Fibroblast of gingiva (primary cell): Measurements from ENCODE around the gene MEF2A.
"Not testable (repeated sequence)": the region's sequence is repeated elsewhere in the genome, so short reads cannot be mapped to it uniquely, and the experiment has no call there.

Source experiments
- DNase-seq: peaks from one replicate; pipeline ENCODE4 v3.0.0-alpha.2; 2011; ENCODE audit warnings: low read depth

MEF2A gene

GRCh38 chr15:99731336-99732123, 165.7 kb downstream of the MEF2A start:
- DNase-seq = no peak

DNA sequence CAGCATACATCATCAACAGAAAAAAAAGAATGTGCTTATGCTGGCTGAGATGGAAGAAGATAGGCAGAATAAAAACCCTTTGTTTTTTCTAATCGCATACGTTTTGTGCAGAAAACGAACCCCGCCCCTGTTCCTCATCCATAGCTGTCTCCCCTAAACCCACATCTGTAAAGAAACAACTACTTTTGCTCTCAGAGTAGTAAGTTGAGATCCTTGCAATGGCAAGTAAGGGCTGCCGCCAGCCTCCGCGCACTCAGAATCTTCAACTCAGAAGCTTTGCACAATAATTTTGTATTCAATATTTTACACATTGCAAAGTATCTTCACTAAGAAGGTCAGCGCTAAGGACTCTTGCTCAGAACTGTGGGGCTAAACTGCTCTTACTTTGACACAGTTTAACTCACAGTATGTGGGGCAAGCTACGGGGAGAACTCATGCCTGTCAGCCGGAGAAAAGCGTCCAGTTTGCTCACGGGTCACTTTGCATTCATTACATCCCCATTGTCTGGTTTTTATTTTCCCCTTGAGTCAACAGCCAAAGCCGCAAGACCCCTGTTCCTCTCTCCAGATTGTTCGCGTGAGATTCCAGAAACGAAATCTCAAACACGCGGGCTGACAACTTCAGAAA, 166.5 kb downstream of the MEF2A start:
- peak; percentile 58 for DNase-seq

DNA sequence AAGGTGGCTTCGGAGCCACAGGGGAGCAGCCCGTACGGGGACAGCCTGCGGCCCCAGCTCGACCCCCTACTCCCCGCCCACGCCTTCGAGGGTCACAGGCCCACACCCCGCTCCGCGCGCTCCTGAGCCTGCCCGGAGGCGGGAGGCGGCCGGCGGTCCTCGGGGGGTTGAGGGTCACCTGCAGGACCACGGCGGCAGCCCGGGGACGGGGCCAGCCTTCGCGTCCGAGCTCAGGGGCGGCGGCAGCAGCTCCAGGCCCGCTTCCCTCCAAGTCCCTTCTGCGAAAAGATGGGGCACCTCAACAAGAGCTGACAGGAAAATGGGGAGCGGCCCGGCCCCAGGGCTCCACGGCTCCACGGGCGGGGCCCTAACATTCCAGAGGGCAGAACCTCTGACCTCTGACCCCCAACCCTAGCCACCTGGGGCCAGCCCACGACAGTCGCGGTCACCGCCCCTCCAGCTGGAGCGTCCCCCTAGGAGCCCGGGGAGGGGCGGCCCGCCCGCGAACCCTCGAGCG, 167.0 kb downstream of the MEF2A start:
- no peak for DNase-seq

DNA sequence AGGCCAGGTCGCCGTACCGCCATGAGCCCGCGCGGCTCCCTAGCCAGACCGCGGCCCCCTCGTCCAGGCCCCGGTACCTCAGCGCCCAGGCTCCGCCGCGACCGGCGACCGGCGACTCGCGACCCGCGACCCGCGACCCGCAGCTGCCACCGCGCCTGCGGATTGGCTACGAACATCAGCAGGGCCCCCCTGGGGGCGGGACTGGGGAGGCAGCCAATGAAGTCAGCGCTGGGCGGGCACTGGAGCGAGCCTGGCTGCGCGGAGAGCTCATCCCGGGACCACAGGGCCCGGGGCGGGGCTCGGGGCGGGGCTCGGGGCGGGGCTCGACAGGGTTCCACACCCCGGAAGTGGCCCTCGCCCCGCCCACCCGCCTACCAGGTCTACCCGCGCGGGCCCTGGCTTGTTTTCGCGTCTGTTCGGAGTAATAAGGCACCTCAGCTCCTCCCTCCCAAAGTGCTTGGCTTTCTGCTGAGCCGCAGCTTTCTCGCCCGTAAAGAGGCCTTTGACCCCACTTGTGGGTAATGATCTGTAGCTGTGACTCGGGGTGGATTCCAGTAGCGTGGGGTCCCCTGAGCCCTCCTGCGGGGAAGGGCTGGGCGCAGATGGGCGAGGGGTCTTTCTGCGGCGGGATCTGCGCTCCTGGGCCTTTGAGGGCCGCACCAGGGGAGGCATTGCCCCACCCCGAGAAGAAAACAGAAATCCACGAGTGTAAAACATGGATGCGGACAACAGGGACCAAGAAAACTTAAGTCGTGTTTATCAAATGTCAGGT, 167.7 kb downstream of the MEF2A start, which contains the start of gene LYSMD4:
TSS of gene LYSMD4 (minus strand) at position 170 of the 772 bp plus-strand sequence. CDS start 1,438 bp downstream, outside the sequence.
- DNase-seq = peak; percentile 92

DNA sequence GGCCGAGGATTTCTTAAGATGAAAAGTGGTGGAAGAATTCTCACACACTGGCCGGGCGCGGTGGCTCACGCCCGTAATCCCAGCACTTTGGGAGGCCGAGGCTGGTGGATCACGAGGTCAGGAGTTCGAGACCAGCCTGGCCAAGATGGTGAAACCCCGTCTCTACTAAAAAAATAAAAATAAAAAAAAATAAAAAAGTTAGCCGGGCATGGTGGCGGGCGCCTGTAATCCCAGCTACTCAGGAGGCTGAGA, 168.2 kb downstream of the MEF2A start:
- not testable (repeated sequence) for DNase-seq

DNA sequence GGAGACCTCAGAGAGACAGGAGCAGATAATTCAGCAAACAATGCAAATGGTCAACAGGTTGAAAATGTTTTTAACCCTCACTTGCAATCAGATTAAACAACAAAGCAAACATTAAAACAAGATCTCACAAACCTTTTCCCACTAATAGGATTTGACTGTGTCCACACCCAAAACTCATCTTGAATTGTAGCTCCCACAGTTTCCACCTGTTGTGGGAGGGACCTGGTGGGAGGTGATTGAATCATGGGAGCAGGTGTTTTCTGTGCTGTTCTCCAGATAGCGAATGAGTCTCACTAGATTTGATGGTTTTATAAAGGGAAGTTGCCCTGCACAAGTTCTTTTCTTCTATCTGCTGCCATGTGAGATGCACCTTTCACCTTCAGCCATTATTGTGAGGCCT, 168.8 kb downstream of the MEF2A start:
- no peak for DNase-seq

DNA sequence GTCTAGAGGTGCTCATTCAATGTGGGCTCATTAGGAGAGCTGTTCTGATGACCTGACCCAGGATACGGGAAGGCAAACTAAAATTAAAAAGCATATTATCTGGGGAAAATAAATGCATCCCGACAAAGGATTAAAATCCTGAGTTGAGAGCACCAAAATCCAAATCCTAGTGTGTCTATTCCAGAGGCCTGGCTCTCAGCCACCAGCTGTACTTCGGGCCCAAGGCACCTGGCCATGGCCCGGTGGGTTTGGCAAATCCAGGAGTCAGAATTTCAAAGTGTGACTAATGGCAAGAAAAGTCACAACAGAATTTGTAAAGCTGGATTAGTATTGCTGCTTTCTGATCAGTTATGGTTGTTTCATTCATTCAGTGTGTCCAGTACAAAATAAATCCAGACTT, 170.1 kb downstream of the MEF2A start:
- DNase-seq = no peak

DNA sequence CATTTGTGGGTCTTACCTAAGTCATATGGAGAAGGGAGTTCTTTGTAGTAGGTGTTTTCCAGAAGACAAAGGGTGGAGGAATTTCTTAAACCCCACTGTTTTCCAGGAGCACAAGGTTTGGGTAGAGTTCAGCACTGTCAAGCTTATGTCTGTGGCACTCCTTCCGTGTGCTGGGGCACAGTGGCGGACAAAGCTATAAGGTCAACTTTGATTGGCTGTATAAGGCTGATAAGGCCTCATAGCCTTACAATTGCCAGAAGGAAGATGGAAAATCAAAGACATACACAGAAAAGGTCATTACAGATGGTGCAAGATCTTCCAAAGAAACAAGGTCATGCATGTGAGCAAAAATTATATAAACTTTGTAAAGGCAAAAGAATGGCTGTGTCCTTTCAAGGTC, 170.9 kb downstream of the MEF2A start:
- DNase-seq = no peak

GRCh38 chr15:99738021-99738847, 172.4 kb downstream of the MEF2A start:
- DNase-seq = no peak

DNA sequence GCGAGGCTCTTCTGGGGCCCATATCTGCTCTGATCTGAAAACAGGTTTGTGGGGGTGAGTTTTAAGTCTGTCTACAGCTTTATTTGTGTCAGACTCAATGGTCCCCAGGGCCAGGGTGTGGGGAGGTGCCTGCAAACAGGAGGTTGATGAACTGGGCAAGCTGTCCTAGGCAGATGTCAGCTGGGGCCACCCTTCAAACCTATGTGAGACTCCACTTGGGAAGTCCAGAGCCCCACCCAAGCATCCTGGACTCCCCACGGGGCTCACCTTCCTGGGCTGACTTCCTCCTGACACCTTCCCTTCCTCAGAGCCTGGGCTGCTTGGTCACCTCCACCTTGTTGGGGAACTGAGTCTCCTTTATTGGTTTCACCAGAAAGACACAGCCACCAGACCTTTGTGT, 176.1 kb downstream of the MEF2A start:
- DNase-seq = no peak

GRCh38 chr15:99744142-99744541, 178.4 kb downstream of the MEF2A start:
- no peak for DNase-seq

DNA sequence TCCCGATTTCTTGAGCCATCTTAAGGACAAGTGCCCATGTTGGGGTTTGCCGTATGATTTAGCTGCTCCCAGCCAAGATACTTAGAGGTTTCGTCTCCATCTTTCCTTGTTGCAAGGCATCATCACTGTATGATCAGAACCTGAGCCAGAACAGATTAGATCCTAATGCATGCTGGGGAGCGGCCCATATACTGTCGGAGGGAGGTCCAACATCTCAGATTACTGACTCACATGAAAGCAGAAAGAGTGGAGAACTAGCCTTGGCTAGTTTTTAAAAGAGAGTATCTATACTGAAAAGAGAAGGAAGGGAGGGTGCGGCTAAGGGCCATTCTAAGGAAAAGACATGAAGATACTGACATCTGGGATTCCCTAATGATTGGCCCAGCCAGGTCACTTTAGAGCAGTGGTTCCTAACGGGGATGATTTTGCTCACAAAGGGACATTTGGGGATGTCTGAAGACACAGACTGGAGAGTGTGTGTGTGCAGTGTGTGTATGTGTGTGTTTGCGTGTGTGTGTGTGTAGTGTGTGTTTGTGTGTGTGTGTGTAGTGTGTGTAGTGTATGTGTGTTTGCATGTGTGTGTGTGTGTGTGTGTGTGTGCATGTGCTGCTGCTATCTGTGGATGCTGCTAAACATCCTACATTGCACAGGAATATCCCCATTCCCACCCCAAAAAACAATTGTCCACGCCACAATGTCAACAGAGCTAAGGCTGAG, 179.7 kb downstream of the MEF2A start:
- DNase-seq = no peak

DNA sequence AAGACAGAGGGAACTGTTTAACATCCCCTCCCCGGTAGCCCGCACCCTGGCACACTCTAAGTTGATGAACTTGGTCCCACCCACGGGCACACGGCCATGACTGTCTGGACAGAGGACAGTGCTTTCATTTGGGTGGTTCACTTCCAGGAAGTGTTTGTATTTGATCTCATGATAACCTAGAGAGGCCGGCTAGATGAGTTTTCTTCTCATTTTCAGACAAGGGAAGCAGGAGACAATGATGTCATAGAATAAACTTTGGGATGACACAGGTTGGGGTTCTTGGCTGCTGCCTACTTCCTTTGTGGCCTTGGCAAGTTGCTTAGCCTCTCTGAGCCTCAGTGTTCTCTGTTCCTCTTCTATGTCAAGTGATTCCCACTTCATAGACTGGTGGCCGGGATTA, 183.6 kb downstream of the MEF2A start:
- DNase-seq = no peak

DNA sequence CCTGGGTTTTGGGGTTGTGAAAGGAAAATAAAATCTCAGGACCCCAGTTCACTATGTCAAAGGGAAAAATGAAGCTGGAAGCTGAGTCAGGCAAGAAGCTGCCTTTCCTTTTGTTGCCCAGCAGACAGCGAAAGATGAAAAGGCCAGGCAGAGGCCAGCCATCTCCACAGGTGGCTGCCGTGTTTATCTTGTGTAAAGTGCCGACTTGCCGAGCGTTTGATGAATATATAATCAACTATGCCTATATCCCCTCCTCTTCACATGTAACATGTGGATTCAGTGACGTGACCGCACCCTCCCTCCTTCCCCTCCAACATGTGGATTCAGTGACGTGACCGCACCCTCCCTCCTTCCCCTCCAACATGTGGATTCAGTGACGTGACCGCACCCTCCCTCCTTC, 184.5 kb downstream of the MEF2A start:
- not testable (repeated sequence) for DNase-seq

GRCh38 chr15:99752556-99752955, 186.8 kb downstream of the MEF2A start:
- DNase-seq = no peak

GRCh38 chr15:99753066-99753465, 187.3 kb downstream of the MEF2A start:
- no peak for DNase-seq

DNA sequence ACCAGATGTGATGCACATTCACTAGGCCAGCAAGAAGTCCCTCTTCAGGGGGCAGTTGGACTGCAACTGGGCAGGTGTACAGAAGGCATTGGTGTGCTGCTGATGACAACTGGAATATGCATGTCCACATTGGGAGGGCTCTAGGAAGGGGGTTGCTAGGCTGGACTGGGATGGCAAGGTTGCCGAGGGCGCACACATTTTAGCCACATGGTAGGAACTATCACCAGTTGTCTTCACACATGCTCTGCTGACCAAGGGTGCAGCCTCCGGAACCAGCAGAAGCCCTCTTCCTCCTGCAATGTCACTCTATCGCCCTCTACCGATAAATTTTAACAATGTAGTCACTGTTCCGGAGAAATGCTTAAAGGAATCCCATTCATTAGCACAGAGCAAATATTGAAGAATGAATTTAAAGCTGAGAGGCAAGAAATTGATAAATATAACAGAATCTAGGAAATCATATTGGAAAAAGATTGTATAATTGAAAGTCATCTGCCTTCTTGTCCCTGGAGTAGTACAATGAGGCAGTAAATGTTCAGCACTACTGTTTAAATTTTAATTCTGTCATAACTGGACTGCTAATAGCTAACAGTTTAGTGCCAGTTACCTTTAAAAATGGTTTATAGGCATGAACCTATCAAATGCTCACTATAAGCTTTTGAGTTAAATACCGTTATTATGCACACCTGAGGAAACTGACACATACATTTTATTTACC, 190.1 kb downstream of the MEF2A start:
- DNase-seq = peak; percentile 47

GRCh38 chr15:99762288-99762687, 196.5 kb downstream of the MEF2A start:
- no peak for DNase-seq

DNA sequence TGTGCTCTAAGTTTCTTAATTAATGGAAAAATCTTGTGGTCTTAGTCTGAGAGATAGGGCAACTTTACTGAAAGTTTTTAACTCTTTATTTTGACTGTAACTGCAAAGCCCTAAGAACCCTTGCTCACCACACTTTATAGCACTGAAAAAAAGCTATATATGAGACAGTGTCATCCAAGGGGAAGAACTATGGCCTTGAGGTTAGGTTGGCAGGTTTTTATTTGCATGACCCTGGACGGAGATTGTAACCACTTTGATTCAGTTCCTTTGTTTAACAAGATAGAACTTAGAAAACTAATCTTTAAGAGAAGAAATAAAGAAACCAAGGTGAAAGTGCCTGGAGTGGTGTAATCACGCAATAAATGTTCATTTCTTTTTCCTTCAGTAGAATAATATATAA, 198.0 kb downstream of the MEF2A start:
- no peak for DNase-seq

DNA sequence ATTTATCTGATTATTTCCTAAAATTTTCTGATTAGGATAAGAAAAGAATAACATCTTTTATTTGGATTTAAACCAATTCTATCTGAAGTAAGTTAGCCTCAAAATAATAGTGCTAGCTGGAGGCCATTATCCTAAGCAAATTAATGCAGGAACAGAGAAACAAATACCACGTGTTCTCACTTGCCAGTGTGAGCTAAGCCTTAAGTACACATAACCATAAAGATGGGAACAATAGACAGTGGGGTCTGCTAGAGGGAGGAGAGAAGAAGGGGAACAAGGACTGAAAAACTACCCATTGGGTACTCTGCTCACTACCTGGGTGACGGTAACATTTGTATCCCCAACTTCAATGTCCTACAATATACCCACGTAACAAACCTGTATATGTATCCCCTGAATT, 198.7 kb downstream of the MEF2A start:
- DNase-seq = no peak
